Medulla oblongata (tissue), 1 donor: ENCODE results near the gene ABAT.
"Not testable (repeated sequence)": the region's sequence is repeated elsewhere in the genome, so short reads cannot be mapped to it uniquely, and the experiment has no call there.

Experiments
- DNase-seq: peaks from one replicate; pipeline ENCODE4 v3.0.0-alpha.2; 2015; ENCODE audit errors: extremely low spot score

ABAT gene

DNA sequence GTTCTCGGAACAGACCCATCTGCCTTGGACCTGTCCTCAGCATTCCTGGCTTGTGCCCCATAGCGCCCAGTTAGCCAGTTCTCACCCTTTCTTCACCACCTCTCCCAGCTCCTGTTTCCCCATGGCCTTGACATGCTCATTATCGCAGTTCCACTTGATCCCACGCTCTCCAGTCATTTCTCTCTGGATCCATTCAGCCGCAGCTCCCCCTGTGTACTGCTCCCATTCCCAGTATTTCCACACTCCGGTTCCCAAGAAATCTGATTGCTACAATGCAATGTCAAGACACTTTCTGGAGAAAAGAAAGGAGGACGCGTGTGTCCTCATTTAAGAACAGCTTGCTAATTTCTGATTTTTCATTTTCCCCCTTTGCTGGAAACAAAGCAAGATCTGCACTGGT is 67.7 kb downstream of the ABAT start:
- DNase-seq, result no peak

GRCh38 chr16:8748944-8749343 is 74.5 kb downstream of the ABAT start:
- not testable (repeated sequence) for DNase-seq

DNA sequence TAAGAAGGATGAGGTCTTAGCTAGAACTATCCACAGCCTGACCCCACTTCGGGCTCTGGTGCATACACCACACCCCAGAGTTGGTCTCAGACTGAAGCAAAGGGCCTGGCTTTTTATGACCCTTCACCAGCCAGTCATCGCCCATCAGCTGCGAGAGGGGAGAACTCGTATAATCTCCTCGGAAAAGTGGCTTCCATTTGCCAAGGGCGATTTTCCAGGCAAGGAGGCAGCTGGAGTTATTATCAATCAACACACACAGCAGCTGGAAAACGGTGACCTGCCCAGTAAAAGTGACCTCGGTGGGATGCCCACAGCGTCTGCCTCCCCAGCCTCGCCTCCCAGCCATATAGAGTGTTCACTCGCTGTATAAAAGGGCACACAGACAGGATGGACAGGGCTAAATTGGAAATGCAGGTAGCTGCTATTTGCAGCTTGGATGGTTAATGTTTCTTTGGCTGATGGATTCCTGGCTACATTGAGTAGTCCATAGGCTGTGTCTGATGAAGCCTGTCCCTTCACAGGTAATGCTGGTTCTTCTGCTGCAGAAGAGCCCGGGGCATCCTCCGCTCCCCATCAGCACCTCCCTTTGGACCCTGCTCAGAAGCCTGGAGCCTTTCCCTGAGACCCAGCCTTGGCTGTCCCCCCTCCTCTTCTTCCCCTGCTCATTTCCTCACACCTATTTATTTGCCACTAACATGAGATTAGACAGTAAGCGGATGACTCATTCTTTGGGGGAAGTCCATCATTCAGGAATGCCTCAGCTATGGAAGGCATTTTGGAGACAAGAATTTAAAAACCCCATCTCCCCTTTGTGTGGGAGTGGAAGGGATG is 77.3 kb downstream of the ABAT start:
- DNase-seq, result no peak

- no peak for DNase-seq
Measured at GRCh38 chr16:8752706-8753105, 78.3 kb downstream of the ABAT start.

GRCh38 chr16:8753416-8754054 is 79.1 kb downstream of the ABAT start:
- no peak for DNase-seq

DNA sequence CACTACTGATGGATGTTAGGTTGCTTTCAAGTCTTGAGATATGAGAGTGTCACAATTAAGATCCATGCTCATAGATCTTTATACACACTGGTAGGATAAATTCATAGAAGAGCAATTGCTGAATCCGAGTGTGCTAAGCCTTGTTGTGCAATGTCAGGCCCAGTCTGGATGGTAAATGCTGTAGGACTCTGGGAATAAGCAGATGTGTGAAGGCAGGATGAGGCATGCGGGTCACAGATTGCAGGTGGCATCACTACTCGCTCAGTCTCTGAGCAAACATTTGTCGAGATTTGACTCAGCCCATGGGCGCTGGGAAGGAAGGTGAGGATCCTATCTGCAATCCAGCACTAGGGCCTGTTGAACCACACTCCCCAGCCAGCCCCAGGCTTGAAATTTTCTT is 82.3 kb downstream of the ABAT start:
- DNase-seq, result no peak

- no peak for DNase-seq
Measured at GRCh38 chr16:8758022-8758421, 83.6 kb downstream of the ABAT start.

- DNase-seq, result no peak
Measured at GRCh38 chr16:8760021-8760420, 85.6 kb downstream of the ABAT start.

DNA sequence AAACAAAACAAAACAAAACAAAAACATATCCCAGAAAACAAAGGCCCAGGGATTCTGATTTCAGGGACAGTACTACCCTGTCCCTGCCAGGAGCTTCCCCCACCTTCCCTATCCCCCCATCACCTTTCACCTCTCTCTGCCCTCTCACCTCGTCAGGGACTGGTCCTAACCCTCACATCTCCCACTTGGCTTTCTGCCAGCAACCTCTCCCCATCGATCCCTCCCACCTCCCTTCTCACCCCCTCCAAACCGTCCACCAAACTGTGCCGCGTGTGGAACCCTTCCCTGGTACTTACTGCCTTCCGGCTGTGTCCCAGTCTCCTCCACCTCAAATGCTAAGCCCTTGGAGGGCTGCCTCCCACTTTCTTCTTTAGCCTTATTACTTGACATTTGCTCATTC is 86.7 kb downstream of the ABAT start:
- no peak for DNase-seq

DNA sequence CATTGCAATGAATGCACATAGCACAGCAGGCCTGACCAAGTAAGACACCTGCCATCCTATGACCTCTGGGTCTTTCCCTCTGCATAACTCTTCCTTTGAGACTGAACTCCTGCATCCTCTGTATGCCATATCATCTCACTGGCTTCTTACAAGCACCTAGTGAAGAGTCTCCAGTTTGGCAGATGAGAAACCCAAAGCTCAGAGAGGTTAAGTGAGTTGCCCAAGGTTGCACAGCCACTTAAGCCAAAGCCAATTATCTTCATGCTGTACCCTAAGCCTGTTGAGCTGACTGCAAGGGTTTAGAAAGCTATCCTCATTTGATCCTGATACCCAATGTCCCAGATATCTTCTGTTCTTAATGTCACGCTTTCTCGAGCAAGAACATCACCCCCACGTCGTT is 87.8 kb downstream of the ABAT start:
- no peak for DNase-seq

- no peak for DNase-seq
Measured at GRCh38 chr16:8763083-8763482, 88.7 kb downstream of the ABAT start.

GRCh38 chr16:8763899-8764298 is 89.5 kb downstream of the ABAT start:
- no peak for DNase-seq

GRCh38 chr16:8764525-8765250 is 90.3 kb downstream of the ABAT start:
- DNase-seq, result no peak

- no peak for DNase-seq
Measured at GRCh38 chr16:8767176-8767575, 92.8 kb downstream of the ABAT start.

- no peak for DNase-seq
Measured at GRCh38 chr16:8768283-8768682, 93.9 kb downstream of the ABAT start.

- DNase-seq, result no peak
Measured at GRCh38 chr16:8768692-8769091, 94.3 kb downstream of the ABAT start.

DNA sequence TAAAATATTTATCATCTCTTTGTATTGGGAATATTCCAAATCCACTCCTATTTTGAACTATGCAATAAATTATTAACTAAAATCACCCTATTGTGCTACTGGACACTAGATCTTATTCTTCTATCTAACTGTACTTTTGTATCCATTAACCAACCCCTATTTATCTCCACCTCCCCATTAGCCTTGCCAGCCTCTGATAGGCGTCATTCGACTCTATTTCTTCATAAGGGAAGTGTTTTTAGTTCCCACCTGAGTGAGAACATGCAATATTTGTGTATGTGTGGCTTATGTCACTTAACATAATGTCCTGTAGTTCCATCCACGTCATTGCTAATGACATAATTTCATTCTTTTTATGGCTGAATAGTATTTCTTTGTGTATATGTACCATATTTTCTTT is 99.1 kb downstream of the ABAT start:
- DNase-seq, result no peak

GRCh38 chr16:8774208-8774607 is 99.8 kb downstream of the ABAT start:
- DNase-seq, result no peak

DNA sequence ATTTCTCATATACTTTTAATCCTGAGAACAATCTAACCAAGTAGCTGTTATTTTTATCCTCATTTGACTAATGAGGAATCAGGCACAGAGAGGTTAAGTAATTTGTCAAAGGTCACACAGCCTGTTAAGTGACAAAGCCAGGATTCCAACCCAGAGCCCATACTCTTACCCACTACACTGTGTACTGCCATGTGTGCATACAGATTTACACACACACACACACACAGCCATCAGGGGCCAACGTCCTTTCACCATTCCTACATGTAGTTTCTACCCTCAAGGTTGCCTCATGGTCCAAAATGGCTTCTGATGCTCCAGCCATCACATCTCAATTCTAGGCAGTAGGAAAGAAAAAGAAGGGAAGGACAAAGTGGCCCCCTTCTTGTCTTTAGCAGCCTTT is 100.9 kb downstream of the ABAT start:
- no peak for DNase-seq

DNA sequence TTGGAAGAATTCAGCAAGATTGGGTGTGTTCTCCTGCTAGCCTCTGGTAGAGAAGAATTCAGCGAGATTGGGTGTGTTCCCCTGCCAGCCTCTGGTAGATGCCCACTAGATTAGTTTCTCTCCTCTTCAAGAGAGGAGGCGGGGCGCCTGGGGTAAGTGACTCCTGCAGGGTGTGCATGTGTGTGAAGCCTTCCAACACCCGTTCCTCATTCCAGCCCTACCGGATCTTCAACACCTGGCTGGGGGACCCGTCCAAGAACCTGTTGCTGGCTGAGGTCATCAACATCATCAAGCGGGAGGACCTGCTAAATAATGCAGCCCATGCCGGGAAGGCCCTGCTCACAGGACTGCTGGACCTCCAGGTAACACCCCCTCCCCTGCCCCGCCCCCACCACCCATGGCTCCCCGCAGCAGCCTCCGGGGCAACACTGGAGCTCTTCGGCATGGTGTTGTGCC is 101.7 kb downstream of the ABAT start:
- DNase-seq, result no peak

DNA sequence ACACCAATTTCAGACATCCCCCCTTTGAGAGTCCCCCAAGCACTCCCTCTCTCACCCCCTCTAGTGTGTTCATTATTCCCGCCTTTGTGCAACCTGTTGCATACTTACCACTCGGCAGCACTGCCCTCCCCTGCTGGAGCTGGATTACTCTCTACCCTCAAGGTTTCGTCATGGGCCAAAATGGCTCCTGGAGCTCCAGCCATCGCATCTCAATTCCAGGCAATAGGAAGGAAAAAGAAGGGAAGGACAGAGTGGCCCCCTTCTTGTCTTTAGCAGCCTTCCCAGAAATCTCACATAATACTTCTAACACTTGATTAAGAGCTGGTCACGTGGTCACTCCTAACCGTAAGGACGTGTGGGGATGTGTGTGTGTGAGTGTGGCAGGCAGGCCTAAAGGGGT is 102.8 kb downstream of the ABAT start:
- DNase-seq, result no peak

GRCh38 chr16:8781797-8782196 is 107.4 kb downstream of the ABAT start:
- DNase-seq, result no peak

DNA sequence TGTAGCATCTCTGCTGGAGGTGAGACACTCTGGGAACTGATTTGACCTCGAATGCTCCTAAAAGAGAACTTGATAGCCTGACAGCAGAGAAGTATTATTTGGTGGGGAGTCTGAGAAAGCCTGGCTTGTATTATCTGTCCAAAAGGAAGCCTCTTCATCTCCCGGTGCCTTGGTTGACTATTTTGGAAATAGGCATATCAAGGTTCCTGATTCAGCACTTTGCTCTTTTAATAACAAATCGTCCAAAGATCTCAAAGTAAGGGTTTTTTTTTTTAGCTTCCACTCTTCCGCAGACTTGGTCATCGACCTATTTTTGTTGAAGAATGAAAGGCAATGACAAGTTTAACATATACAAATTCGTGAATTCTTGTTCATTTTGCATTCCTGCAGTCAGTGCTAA is 108.3 kb downstream of the ABAT start:
- no peak for DNase-seq
